Neural progenitor cell (in vitro differentiated cells): ENCODE results near the gene DAPK3. TPM values are rescaled to one million over a fixed set of nuclear protein-coding genes. Genes with fewer than 3 reads are reported as not detected.
A peak's percentile ranks its signal among the peaks of the same experiment; 100 is the strongest.
"Not testable (repeated sequence)": the region's sequence is repeated elsewhere in the genome, so short reads cannot be mapped to it uniquely, and the experiment has no call there.

Experiments
- DNase-seq: peaks from one replicate; pipeline ENCODE4 v3.0.0-alpha.2; 2016; ENCODE audit warnings: low spot score
- H2AFZ ChIP-seq: fragments of 200-600 bp; sonication (generic); replicated peaks from 2 replicates; pipeline ENCODE4 v1.6.1; 2016; ENCODE audit warnings: antibody characterized with exemption
- H3F3A ChIP-seq: fragments of 200-600 bp; sonication (generic); 2 replicates; pipeline ENCODE4 v1.6.1; 2016; ENCODE audit warnings: antibody characterized with exemption, low read depth
- H3K27ac ChIP-seq: fragments of 200-600 bp; sonication (generic); 2 replicates; pipeline ENCODE4 v1.5.1; 2016; ENCODE audit warnings: mild to moderate bottlenecking
- H3K27me3 ChIP-seq: fragments of 200-600 bp; sonication (generic); 2 replicates; pipeline ENCODE4 v1.6.1; 2016; ENCODE audit warnings: mild to moderate bottlenecking, moderate library complexity
- H3K36me3 ChIP-seq: fragments of 200-600 bp; sonication (generic); 2 replicates; pipeline ENCODE4 v1.5.1; 2016
- H3K4me1 ChIP-seq: fragments of 200-600 bp; sonication (generic); 2 replicates; pipeline ENCODE4 v1.6.1; 2016; ENCODE audit warnings: mixed run types
- H3K4me2 ChIP-seq: fragments of 200-600 bp; sonication (generic); 2 replicates; pipeline ENCODE4 v1.6.1; 2016
- H3K4me3 ChIP-seq: fragments of 200-600 bp; sonication (generic); 2 replicates; pipeline ENCODE4 v1.5.1; 2016
- H3K79me2 ChIP-seq: fragments of 200-600 bp; sonication (generic); 2 replicates; pipeline ENCODE4 v1.6.1; 2016; ENCODE audit warnings: low read depth
- H3K9ac ChIP-seq: fragments of 200-600 bp; sonication (generic); 2 replicates; pipeline ENCODE4 v1.6.1; 2016
- H3K9me3 ChIP-seq: fragments of 200-600 bp; sonication (generic); 2 replicates; pipeline ENCODE4 v1.5.1; 2016; ENCODE audit warnings: low read depth
- H4K20me1 ChIP-seq: fragments of 200-600 bp; sonication (generic); 2 replicates; pipeline ENCODE4 v1.6.1; 2016; ENCODE audit warnings: low read depth
- H3K27ac Mint-ChIP-seq: 3 replicates; pipeline ENCODE4 v1.8.0; 2021; ENCODE audit warnings: mixed read lengths
- H3K27me3 Mint-ChIP-seq: 2 replicates; pipeline ENCODE4 v1.8.0; 2022; ENCODE audit warnings: low read depth, mild to moderate bottlenecking, inconsistent platforms, moderate library complexity, mixed read lengths; ENCODE audit not compliant: insufficient read depth
- H3K36me3 Mint-ChIP-seq: 3 replicates; pipeline ENCODE4 v1.8.0; 2021; ENCODE audit warnings: mixed read lengths
- H3K4me1 Mint-ChIP-seq: 3 replicates; pipeline ENCODE4 v1.8.0; 2021; ENCODE audit warnings: mixed read lengths
- H3K4me3 Mint-ChIP-seq: 3 replicates; pipeline ENCODE4 v1.8.0; 2021; ENCODE audit warnings: mild to moderate bottlenecking, moderate library complexity, mixed read lengths
- H3K9me3 Mint-ChIP-seq: 3 replicates; pipeline ENCODE4 v1.8.0; 2020; ENCODE audit warnings: mixed read lengths
- CTCF ChIP-seq: fragments of 200-600 bp; sonication (generic); IDR thresholded peaks from 2 replicates; pipeline ENCODE4 v1.5.1; 2017; ENCODE audit warnings: antibody characterized with exemption, mild to moderate bottlenecking
- EZH2 ChIP-seq: fragments of 200-600 bp; sonication (generic); IDR thresholded peaks from 2 replicates; pipeline ENCODE4 v1.6.1; 2017; ENCODE audit warnings: antibody characterized with exemption, mild to moderate bottlenecking, moderate library complexity
- EZH2phosphoT487 ChIP-seq: fragments of 200-600 bp; sonication (generic); IDR thresholded peaks from 2 replicates; pipeline ENCODE4 v1.6.1; 2017; ENCODE audit warnings: antibody characterized with exemption
- total RNA-seq: library from RNA; depleted of rRNA; stranded (reverse); fragments of >200 nt; gene quantifications from 2 replicates; pipeline ENCODE4 v1.2.3, GENCODE V29; 2015; ENCODE audit warnings: low replicate concordance

Gene DAPK3
- total RNA-seq, 1 donor from 2014 or later = 33.7 TPM

GRCh38 chr19:3969435-3970312 is 1.2 kb downstream of the DAPK3 start:
- H3K4me3 Mint-ChIP-seq = peak overlapping the region; percentile 98
- peaks cover 30% of the 10 kb centered on the region for H3K4me1 Mint-ChIP-seq
- peaks cover 67% of the 10 kb centered on the region for H4K20me1 ChIP-seq
- peak overlapping the region; percentile 89 for H3K4me3 ChIP-seq
- H3F3A ChIP-seq = peaks cover 39% of the 10 kb centered on the region
- H3K9me3 Mint-ChIP-seq = no peaks in the 10 kb centered on the region
- DNase-seq = peak; percentile 54
- no peaks in the 10 kb centered on the region for H3K9me3 ChIP-seq
- H3K79me2 ChIP-seq = peaks cover 45% of the 10 kb centered on the region
- H3K27me3 ChIP-seq = no peaks in the 10 kb centered on the region
- TF ChIP-seq EZH2 (no peak), CTCF (peak; percentile 11)
- peaks cover 17% of the 10 kb centered on the region for H3K4me1 ChIP-seq
- H3K36me3 Mint-ChIP-seq = peaks cover 11% of the 10 kb centered on the region
- H2AFZ ChIP-seq = no peak overlapping the region
- peak overlapping the region; percentile 91 for H3K27ac ChIP-seq
- peak overlapping the region; percentile 92 for H3K9ac ChIP-seq
- no peaks in the 10 kb centered on the region for H3K36me3 ChIP-seq
- H3K4me2 ChIP-seq = peak overlapping the region; percentile 90
- peaks cover 6% of the 10 kb centered on the region for H3K27me3 Mint-ChIP-seq
- peak overlapping the region; percentile 99 for H3K27ac Mint-ChIP-seq

- peaks cover 45% of the 10 kb centered on the region for H3K79me2 ChIP-seq
- Mint-ChIP-seq H3K36me3 (peaks cover 11% of the 10 kb centered on the region), H3K9me3 (no peaks in the 10 kb centered on the region), H3K4me1 (peaks cover 30% of the 10 kb centered on the region), H3K27ac (peak overlapping the region; percentile 99), H3K27me3 (peaks cover 6% of the 10 kb centered on the region), H3K4me3 (peak overlapping the region; percentile 98)
- H3K27ac ChIP-seq = peak overlapping the region; percentile 91
- H4K20me1 ChIP-seq = peaks cover 70% of the 10 kb centered on the region
- peaks cover 17% of the 10 kb centered on the region for H3K4me1 ChIP-seq
- no peaks in the 10 kb centered on the region for H3K36me3 ChIP-seq
- H3K9ac ChIP-seq = no peak overlapping the region
- no peaks in the 10 kb centered on the region for H3K9me3 ChIP-seq
- H3K4me2 ChIP-seq = peak overlapping the region; percentile 90
- peak overlapping the region; percentile 89 for H3K4me3 ChIP-seq
- no peak for TF ChIP-seq EZH2
- TF ChIP-seq EZH2phosphoT487 = no peak
- TF ChIP-seq CTCF = no peak
- H2AFZ ChIP-seq = no peak overlapping the region
- DNase-seq = peak; percentile 96
- peaks cover 39% of the 10 kb centered on the region for H3F3A ChIP-seq
- no peaks in the 10 kb centered on the region for H3K27me3 ChIP-seq
Observed at GRCh38 chr19:3968556-3969434, 2.1 kb downstream of the DAPK3 start.

- not testable (repeated sequence) for H3K9me3 ChIP-seq, H3K9me3 Mint-ChIP-seq, H2AFZ ChIP-seq, H3K36me3 ChIP-seq, H3K27me3 Mint-ChIP-seq, H3K27me3 ChIP-seq, H3K9ac ChIP-seq
- H3K27ac Mint-ChIP-seq = peak overlapping the region; percentile 99
- H3K4me3 Mint-ChIP-seq = peak overlapping the region; percentile 98
- Histone ChIP-seq H3F3A (peaks cover 39% of the 10 kb centered on the region), H3K27ac (peak overlapping the region; percentile 91), H3K4me3 (peak overlapping the region; percentile 14), H3K4me1 (peaks cover 17% of the 10 kb centered on the region), H3K79me2 (peaks cover 45% of the 10 kb centered on the region), H4K20me1 (peaks cover 74% of the 10 kb centered on the region), H3K4me2 (peak overlapping the region; percentile 56)
- DNase-seq = peak; percentile 4
- peaks cover 11% of the 10 kb centered on the region for H3K36me3 Mint-ChIP-seq
- peaks cover 30% of the 10 kb centered on the region for H3K4me1 Mint-ChIP-seq
Observed at GRCh38 chr19:3967983-3968382, 2.9 kb downstream of the DAPK3 start.
